ENCODE data around the gene ACTR3C.
A peak's percentile ranks its signal among the peaks of the same experiment; 100 is the strongest.

Gene ACTR3C

GRCh38 chr7:150368884-150369747 is 45.8 kb upstream of the ACTR3C start:
- peak overlapping the region; percentile 85 for H3K4me3 ChIP-seq (ENCODE audit: low read depth, low read length)
- TF ChIP-seq CTCF (IDR thresholded peaks at IDR 0.05; ENCODE audit: insufficient read depth, low read depth, low read length, missing control alignments), result no peak
- peak; percentile 89 for DNase-seq (ENCODE audit: low read depth)

GRCh38 chr7:150368096-150368883 is 44.9 kb upstream of the ACTR3C start, which contains the start of gene REPIN1:
REPIN1 (plus strand) TSS chr7:150368822; CDS start chr7:150369712, 890 bp downstream.
- no peak for TF ChIP-seq CTCF (IDR thresholded peaks at IDR 0.05; ENCODE audit: insufficient read depth, low read depth, low read length, missing control alignments)
- H3K4me3 ChIP-seq (ENCODE audit: low read depth, low read length), result peak within 1 kb of the TSS; percentile 85
- peak; percentile 95 for DNase-seq (ENCODE audit: low read depth)

- no peak for DNase-seq (ENCODE audit: low read depth)
- peak overlapping the region; percentile 85 for H3K4me3 ChIP-seq (ENCODE audit: low read depth, low read length)
- no peak for TF ChIP-seq CTCF (IDR thresholded peaks at IDR 0.05; ENCODE audit: insufficient read depth, low read depth, low read length, missing control alignments)
Observed at GRCh38 chr7:150367677-150368095, 44.3 kb upstream of the ACTR3C start.

- DNase-seq (ENCODE audit: low read depth), result no peak
- no peak overlapping the region for H3K4me3 ChIP-seq (ENCODE audit: low read depth, low read length)
- no peak for TF ChIP-seq CTCF (IDR thresholded peaks at IDR 0.05; ENCODE audit: insufficient read depth, low read depth, low read length, missing control alignments)
Observed at GRCh38 chr7:150365673-150366398, 42.5 kb upstream of the ACTR3C start.

GRCh38 chr7:150365194-150365593 is 41.8 kb upstream of the ACTR3C start:
- no peak overlapping the region for H3K4me3 ChIP-seq (ENCODE audit: low read depth, low read length)

More at GRCh38 chr7:150365194-150365593, 41.8 kb upstream of the ACTR3C start:
- TF ChIP-seq CTCF (IDR thresholded peaks at IDR 0.05; ENCODE audit: insufficient read depth, low read depth, low read length, missing control alignments), result no peak
- no peak for DNase-seq (ENCODE audit: low read depth)
